Heart right ventricle (tissue), 16 donors: Measurements from ENCODE around the gene ELFN1. TPM values are rescaled to one million over a fixed set of nuclear protein-coding genes. Genes with fewer than 3 reads are reported as not detected.

Experiments
- ATAC-seq, 8 donors: fragments of 200-7000 bp; cut with Tn5 transposase; one replicate each; pipeline ENCODE4 v1.9.1; 2020; ENCODE audit warnings: mild to moderate bottlenecking in 8 of 8, moderate library complexity in 8 of 8, moderate number of reproducible peaks in 1 of 8
- DNase-seq, 2 donors: peaks; one replicate each; pipeline ENCODE4 v3.0.0-alpha.2; 2020
- H3K27ac ChIP-seq, 10 donors: fragments of 200-600 bp; sonication (generic) in 2 of 10; one replicate each; pipeline versions ENCODE4 v1.5.0 to v1.8.0; 2020 to 2022; ENCODE audit warnings: mild to moderate bottlenecking in 3 of 10
- H3K27me3 ChIP-seq, 7 donors: fragments of 200-600 bp; one replicate each; pipeline ENCODE4 v1.8.0; 2021 to 2022; ENCODE audit warnings: mild to moderate bottlenecking in 2 of 7
- H3K36me3 ChIP-seq, 9 donors: fragments of 200-600 bp; sonication (generic) in 1 of 9; one replicate each; pipeline versions ENCODE4 v1.5.0 to v1.8.0; 2020 to 2022; ENCODE audit warnings: mild to moderate bottlenecking in 2 of 9
- H3K4me1 ChIP-seq, 9 donors: fragments of 200-600 bp; sonication (generic) in 1 of 9; one replicate each; pipeline versions ENCODE4 v1.5.0 to v1.8.0; 2020 to 2022; ENCODE audit warnings: mild to moderate bottlenecking in 4 of 9
- H3K4me3 ChIP-seq, 10 donors: fragments of 200-600 bp; sonication (generic) in 2 of 10; one replicate each; pipeline versions ENCODE4 v1.5.0 to v1.8.0; 2020 to 2022; ENCODE audit warnings: mild to moderate bottlenecking in 7 of 10, moderate library complexity in 2 of 10
- H3K9me3 ChIP-seq, 11 donors: fragments of 200-600 bp in 10 of 11; sonication (generic) in 2 of 11; one replicate each; pipeline versions ENCODE4 v1.5.0 to v1.8.0; 2013 to 2022; ENCODE audit warnings: mild to moderate bottlenecking in 2 of 11, control low read depth in 1 of 11, moderate library complexity in 1 of 11
- WGBS, 2 donors: extraction: QIAGEN DNeasy Blood & Tissue Kit; methylation state at CpG; one replicate each; pipeline ENCODE4 v1.1.7; 2013; ENCODE audit warnings: inconsistent platforms in 1 of 2; 5-methylcytosine and 5-hydroxymethylcytosine counted together
- intact Hi-C, 10 donors: fragments of 100-400 bp; cut with DNase I; formaldehyde crosslinking; loops; one replicate each; pipeline versions ENCODE4 v1.11.1 to v1.14.2; 2022
- polyA plus RNA-seq, 2 donors: library from polyadenylated mRNA; stranded (reverse); fragments of 200-250 nt; gene quantifications; one replicate each; pipeline ENCODE4 v1.2.3, GENCODE V29; 2013
- total RNA-seq, 10 donors: library from RNA; stranded (reverse); fragmentation: NEBNext Ultra II Directional in 3 of 10; extraction: Animal tissue kit (Norgen Biotek cat#: 25700) in 3 of 10; gene quantifications; one replicate each; pipeline versions ENCODE4 v1.2.1 to v1.2.4, GENCODE V29; 2021 to 2023
- TF ChIP-seq, protein P1 (sequence below), 9 donors: fragments of 200-600 bp; sonication (generic) in 2 of 9; IDR thresholded peaks; one replicate each; pipeline versions ENCODE4 v1.5.0 to v1.8.0; 2021 to 2022; ENCODE audit warnings: antibody characterized with exemption in 9 of 9, mild to moderate bottlenecking in 5 of 9, moderate library complexity in 1 of 9
- donor health status: Arrhythmogenic right ventricular cardiomyopathy.
- donor health status: ischemic (EF 13 %, LVEDD 7.1; RV severe dilation, severe dysfunction).
- donor health status: healthy with polysubstance abuse.
- donor health status: DM: no; HTN: yes; CAD: no.
- donor health status: DM: no; HTN: no; CAD: no.
- donor health status: ischemic (EF 25% LVEDD 6.9; RV normal size, moderate dysfunction).
- donor health status: ischemic (EF 25% LVEDD 5.7; RV mildly dilated, moderate dysfunction).
- donor health status: healthy.
- donor health status: DM: yes; HTN: yes; CAD: no.
- donor health status: Ischemic cardiomyopathy.
- donor health status: ischemic (EF 35%, LVEDD 5.7; RV mildly dilated, moderate dysfunction).
- donor health status: nonischemic (EF 11% LVEDD 7.7; RV severe dilation, severe dysfunction).
- donor health status: DM: yes; HTN: yes; CAD: no.
- donor health status: PGD.
- donor health status: ischemic (EF 29% LVEDD 5.4; RV normal size, mild dysfunction).
- donor health status: nonischemic (EF 23%, LVEDD 6.1; RV moderate dilation, normal function).

Gene ELFN1
- total and polyA plus RNA-seq, 12 donors = 3.0 to 9.5 (median 6.0) TPM

DNA sequence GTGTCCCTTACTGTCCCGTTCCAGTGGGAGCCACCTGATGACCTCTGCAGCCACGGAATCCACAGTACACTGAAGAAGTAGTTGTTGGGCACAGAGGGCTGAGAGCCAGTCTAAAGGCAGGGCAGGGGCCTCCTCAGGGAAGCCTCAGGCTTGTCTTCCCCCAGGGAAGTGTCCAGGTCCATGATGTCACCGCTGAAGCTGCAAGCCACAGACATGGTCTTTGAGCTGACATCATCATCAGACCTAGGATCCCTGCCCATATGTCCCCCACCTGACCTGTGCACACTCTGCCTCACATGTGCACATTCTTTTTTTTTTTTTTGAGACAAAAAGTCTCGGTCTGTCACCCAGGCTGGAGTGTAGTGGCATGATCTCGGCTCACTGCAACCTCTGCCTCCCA lies 38.4 kb upstream of the ELFN1 start:
- TF ChIP-seq, protein P1, sequence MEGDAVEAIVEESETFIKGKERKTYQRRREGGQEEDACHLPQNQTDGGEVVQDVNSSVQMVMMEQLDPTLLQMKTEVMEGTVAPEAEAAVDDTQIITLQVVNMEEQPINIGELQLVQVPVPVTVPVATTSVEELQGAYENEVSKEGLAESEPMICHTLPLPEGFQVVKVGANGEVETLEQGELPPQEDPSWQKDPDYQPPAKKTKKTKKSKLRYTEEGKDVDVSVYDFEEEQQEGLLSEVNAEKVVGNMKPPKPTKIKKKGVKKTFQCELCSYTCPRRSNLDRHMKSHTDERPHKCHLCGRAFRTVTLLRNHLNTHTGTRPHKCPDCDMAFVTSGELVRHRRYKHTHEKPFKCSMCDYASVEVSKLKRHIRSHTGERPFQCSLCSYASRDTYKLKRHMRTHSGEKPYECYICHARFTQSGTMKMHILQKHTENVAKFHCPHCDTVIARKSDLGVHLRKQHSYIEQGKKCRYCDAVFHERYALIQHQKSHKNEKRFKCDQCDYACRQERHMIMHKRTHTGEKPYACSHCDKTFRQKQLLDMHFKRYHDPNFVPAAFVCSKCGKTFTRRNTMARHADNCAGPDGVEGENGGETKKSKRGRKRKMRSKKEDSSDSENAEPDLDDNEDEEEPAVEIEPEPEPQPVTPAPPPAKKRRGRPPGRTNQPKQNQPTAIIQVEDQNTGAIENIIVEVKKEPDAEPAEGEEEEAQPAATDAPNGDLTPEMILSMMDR (IDR thresholded peaks at IDR 0.05) = no peak
- H3K27me3 ChIP-seq = peaks cover 0 to 17% (median 5%) of the 10 kb centered on the region in 7 donors
- H3K27ac ChIP-seq = no peak overlapping the region
- 85 to 92% methylated on average over 5 of the region's 5 CpGs for WGBS, 2 donors
- no peak overlapping the region for H3K4me3 ChIP-seq
- ATAC-seq (no peak), DNase-seq (no peak)
- peaks cover 0 to 44% (median 15%) of the 10 kb centered on the region in 11 donors for H3K9me3 ChIP-seq
- intact Hi-C loops = no loop called here
- H3K36me3 ChIP-seq = no peaks in the 10 kb centered on the region
- H3K4me1 ChIP-seq = no peaks in the 10 kb centered on the region

DNA sequence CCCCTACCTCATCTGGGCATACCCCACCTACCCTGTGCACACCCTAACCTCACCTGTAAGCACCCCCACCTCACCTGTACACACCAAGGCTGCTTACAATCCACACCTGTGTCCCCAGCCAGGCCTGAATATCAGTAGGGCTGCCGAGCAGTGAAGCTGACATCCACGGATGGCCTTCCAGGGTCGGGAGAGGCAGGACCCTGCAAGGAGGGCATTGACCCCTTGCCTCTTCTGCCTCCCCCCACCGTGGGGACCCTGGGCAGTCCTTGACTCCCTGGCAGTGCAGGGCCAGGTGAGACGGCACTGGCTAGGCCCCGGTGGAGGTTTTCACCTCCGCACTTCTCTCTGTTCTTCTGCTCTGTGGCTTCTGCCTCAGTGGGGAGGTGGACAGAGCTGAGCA lies 37.6 kb upstream of the ELFN1 start:
- TF ChIP-seq, protein P1 (IDR thresholded peaks at IDR 0.05) = no peak
- Histone ChIP-seq H3K4me1 (no peaks in the 10 kb centered on the region), H3K9me3 (peaks cover 0 to 48% (median 23%) of the 10 kb centered on the region in 11 donors), H3K4me3 (no peak overlapping the region), H3K36me3 (no peaks in the 10 kb centered on the region), H3K27ac (no peak overlapping the region), H3K27me3 (peaks cover 0 to 17% (median 5%) of the 10 kb centered on the region in 7 donors)
- intact Hi-C loops = no loop called here
- 65 to 69% methylated on average over 7 of the region's 7 CpGs for WGBS, 2 donors
- DNase-seq (no peak), ATAC-seq (no peak)

DNA sequence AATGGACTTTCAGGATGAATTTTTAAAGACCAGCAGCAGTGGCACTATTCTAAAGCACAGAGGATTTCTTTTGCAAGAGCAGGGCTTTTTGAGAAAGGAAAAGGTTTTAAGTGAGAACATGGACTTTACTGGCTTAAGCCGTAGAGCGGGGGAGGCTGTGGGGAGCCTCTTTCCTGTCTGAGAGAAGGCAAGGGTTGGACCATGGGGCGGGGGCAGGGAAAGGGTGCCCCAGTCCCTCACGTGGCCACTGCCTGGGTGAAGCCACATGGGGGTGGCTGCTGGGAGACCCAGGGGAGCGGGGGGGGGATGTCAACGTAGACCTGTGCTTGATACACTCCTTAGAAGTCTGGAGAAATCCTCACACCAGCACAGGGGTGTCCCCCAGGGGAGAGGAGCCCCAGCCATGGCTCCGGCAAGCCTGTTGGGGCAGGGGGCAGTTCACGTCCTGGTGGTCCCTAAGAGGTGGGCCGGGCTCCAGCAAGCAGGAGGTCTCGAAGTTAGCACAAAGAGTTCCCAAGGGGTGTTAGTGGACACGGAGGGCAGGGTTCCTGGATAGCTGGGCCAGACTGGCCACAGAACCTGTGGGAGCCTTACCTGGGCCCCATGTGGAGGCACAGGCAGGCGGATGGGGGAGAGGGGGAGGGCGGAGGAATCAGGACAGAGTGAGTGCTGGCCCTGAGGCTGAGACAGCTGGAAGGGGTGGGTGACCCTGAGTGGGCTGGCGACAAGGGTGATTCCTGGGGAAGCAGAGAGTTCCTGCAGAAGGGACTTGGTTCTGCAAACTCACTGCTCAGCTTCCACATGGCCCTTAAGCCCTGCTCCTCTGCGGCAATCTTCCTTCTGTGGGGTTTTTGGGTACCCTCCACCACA lies 36.9 kb upstream of the ELFN1 start:
- Histone ChIP-seq H3K27me3 (peaks cover 0 to 17% (median 5%) of the 10 kb centered on the region in 7 donors), H3K36me3 (no peaks in the 10 kb centered on the region), H3K4me3 (no peak overlapping the region), H3K9me3 (peaks cover 0 to 52% (median 23%) of the 10 kb centered on the region in 11 donors), H3K4me1 (no peaks in the 10 kb centered on the region), H3K27ac (no peak overlapping the region)
- ATAC-seq = no peak
- WGBS, 2 donors = 59 to 67% methylated on average over 15 of the region's 15 CpGs
- intact Hi-C loops = no loop called here
- TF ChIP-seq, protein P1 (IDR thresholded peaks at IDR 0.05) = no peak
- no peak for DNase-seq

DNA sequence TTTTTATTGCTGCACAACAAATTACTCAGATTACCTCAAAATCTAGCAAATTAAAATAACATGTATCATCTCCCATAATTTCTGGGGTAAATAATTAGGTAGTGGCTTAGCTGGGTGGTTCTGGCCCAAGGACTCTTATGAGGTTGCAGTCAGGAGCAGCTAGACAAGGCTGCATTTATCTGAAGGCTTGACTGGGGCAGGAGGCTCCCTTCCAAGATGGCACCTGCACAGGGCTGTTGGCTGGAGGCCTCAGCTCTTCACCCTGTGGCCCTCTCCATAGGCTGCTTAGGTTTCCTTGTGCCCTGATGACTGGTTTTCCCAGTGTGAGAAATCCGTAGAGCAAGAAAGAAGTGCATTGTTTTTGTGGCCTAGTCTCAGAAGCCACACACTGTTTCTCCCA lies 34.7 kb upstream of the ELFN1 start:
- no peak overlapping the region for H3K27ac ChIP-seq
- peaks cover 0 to 20% (median 5%) of the 10 kb centered on the region in 7 donors for H3K27me3 ChIP-seq
- TF ChIP-seq, protein P1 (IDR thresholded peaks at IDR 0.05) = no peak
- H3K4me1 ChIP-seq = no peaks in the 10 kb centered on the region
- no peak overlapping the region for H3K4me3 ChIP-seq
- H3K9me3 ChIP-seq = peaks cover 0 to 37% (median 23%) of the 10 kb centered on the region in 11 donors
- WGBS, 2 donors = 90 to 97% methylated on average over 1 of the region's 1 CpG
- intact Hi-C loops = no loop called here
- H3K36me3 ChIP-seq = no peaks in the 10 kb centered on the region
- DNase-seq (no peak), ATAC-seq (no peak)
